Keratinocyte (primary cell): ENCODE measurements around the gene RTEL1. TPM values are rescaled to one million over a fixed set of nuclear protein-coding genes. Genes with fewer than 3 reads are reported as not detected.

ENCODE experiments used
- DNase-seq: peaks from one replicate; pipeline ENCODE4 v3.0.0-alpha.2; 2011; ENCODE audit warnings: low read depth, missing footprints, low spot score
- FAIRE-seq: peaks from 2 replicates; lab custom pipeline; 2011; peaks lifted over from hg19 to GRCh38; lab: Jason Lieb, UNC
- H2AFZ ChIP-seq: 2 replicates; pipeline ENCODE4 v1.6.0; 2012; ENCODE audit warnings: low read length, control low read depth, inconsistent platforms; ENCODE audit not compliant: control insufficient read depth
- H3K27ac ChIP-seq: 2 replicates; pipeline ENCODE4 v1.5.1; 2011; ENCODE audit warnings: low read length; ENCODE audit not compliant: control insufficient read depth, insufficient read depth
- H3K27me3 ChIP-seq: 3 replicates; pipeline ENCODE4 v1.6.0; 2011; ENCODE audit warnings: low read length; ENCODE audit not compliant: control insufficient read depth, insufficient read depth; ENCODE audit errors: extremely low read depth
- H3K36me3 ChIP-seq, 2 experiments: 2 replicates in 1 of 2; 3 replicates in 1 of 2; pipeline ENCODE4 v1.5.1; 2011; ENCODE audit warnings: low read length in 2 of 2, mild to moderate bottlenecking in 1 of 2; ENCODE audit not compliant: control insufficient read depth in 2 of 2, insufficient read depth in 2 of 2; ENCODE audit errors: extremely low read depth in 1 of 2
- H3K4me1 ChIP-seq: 3 replicates; pipeline ENCODE4 v1.5.1; 2011; ENCODE audit warnings: low read length; ENCODE audit not compliant: control insufficient read depth, insufficient read depth; ENCODE audit errors: extremely low read depth
- H3K4me2 ChIP-seq: 3 replicates; pipeline ENCODE4 v1.6.0; 2011; ENCODE audit warnings: low read depth, low read length; ENCODE audit not compliant: control insufficient read depth, insufficient read depth; ENCODE audit errors: extremely low read depth
- H3K4me3 ChIP-seq, 3 experiments: fragments of 200-600 bp in 1 of 3; sonication (generic) in 1 of 3; 2 replicates in 2 of 3; 3 replicates in 1 of 3; pipeline ENCODE4 v1.5.1; 2011 to 2016; ENCODE audit warnings: low read length in 3 of 3, mild to moderate bottlenecking in 3 of 3, control low read depth in 2 of 3, inconsistent platforms in 1 of 3, low read depth in 1 of 3, mixed read lengths in 1 of 3, mixed run types in 1 of 3, moderate library complexity in 1 of 3; ENCODE audit not compliant: control insufficient read depth in 2 of 3, insufficient read depth in 2 of 3; ENCODE audit errors: extremely low read depth in 1 of 3
- H3K79me2 ChIP-seq: 2 replicates; pipeline ENCODE4 v1.6.0; 2012; ENCODE audit warnings: low read length; ENCODE audit not compliant: control insufficient read depth, insufficient read depth
- H3K9ac ChIP-seq: 3 replicates; pipeline ENCODE4 v1.6.0; 2011; ENCODE audit warnings: low read length; ENCODE audit not compliant: control insufficient read depth, insufficient read depth; ENCODE audit errors: extremely low read depth
- H3K9me1 ChIP-seq: 3 replicates; pipeline ENCODE4 v1.6.0; 2011; ENCODE audit warnings: low read length; ENCODE audit not compliant: control insufficient read depth, insufficient read depth; ENCODE audit errors: extremely low read depth
- H3K9me3 ChIP-seq: 2 replicates; pipeline ENCODE4 v1.5.1; 2012; ENCODE audit warnings: low read depth, low read length; ENCODE audit not compliant: control insufficient read depth
- H4K20me1 ChIP-seq: 3 replicates; pipeline ENCODE4 v1.6.0; 2011; ENCODE audit warnings: low read length; ENCODE audit not compliant: control insufficient read depth, insufficient read depth; ENCODE audit errors: extremely low read depth
- CTCF ChIP-seq, 3 experiments: IDR thresholded peaks in 1 of 3; conservative IDR thresholded peaks in 1 of 3; optimal IDR thresholded peaks in 1 of 3; 2 replicates in 2 of 3; 3 replicates in 1 of 3; pipeline versions ENCODE3 to v1.5.1; 2011; ENCODE audit warnings: low read length in 3 of 3, mild to moderate bottlenecking in 3 of 3, moderate library complexity in 2 of 3, control low read depth in 1 of 3, inconsistent platforms in 1 of 3; ENCODE audit not compliant: insufficient read depth in 2 of 3; ENCODE audit errors: extremely low read depth in 1 of 3
- EZH2 ChIP-seq: IDR thresholded peaks from one replicate; pipeline ENCODE4 v1.6.1; 2012; ENCODE audit warnings: inconsistent platforms, mild to moderate bottlenecking, low read length, moderate library complexity
- dilution Hi-C: fragments of 300-500 bp; cut with MboI; formaldehyde crosslinking; loops from one replicate; pipeline ENCODE4 v1.7.0; 2020; ENCODE audit warnings: low sequenced_read_pairs; ENCODE audit not compliant: extremely low pct_ligation_motif_present
- polyA plus RNA-seq, 5 experiments: library from polyadenylated mRNA; depleted of rRNA in 3 of 5; stranded (reverse) in 3 of 5; stranded (forward) in 1 of 5; unstranded in 1 of 5; fragments of >200 nt; gene quantifications; 1 replicate in 1 of 5; 2 replicates in 3 of 5; 3 replicates in 1 of 5; pipeline versions ENCODE4 v1.2.1 to v1.2.3, GENCODE V29; 2011 to 2012; ENCODE audit warnings: missing spikeins in 2 of 5, low read depth in 1 of 5, low replicate concordance in 1 of 5

RTEL1 gene
- polyA plus RNA-seq, 1 donor (not counting 4 experiments of a cell fraction or from before 2014, with no cell fraction given): 12.4 TPM

- Histone ChIP-seq H3K9me1 (no peaks in the 10 kb centered on the region), H2AFZ (no peak overlapping the region), H3K79me2 (peaks cover 28% of the 10 kb centered on the region), H3K36me3 (peaks cover 18 to 24% of the 10 kb centered on the region in 2 experiments), H3K9me3 (no peaks in the 10 kb centered on the region), H3K4me1 (peaks cover 14% of the 10 kb centered on the region), H4K20me1 (no peaks in the 10 kb centered on the region), H3K27me3 (no peaks in the 10 kb centered on the region), H3K4me3 (no peak overlapping the region), H3K4me2 (no peak overlapping the region), H3K27ac (no peak overlapping the region), H3K9ac (no peak overlapping the region)
- no peak for TF ChIP-seq CTCF (optimal IDR thresholded peaks at IDR 0.05 in 1 of 3, IDR thresholded peaks at IDR 0.05 in 1 of 3, conservative IDR thresholded peaks at IDR 0.05 in 1 of 3; ENCODE audit: extremely low read depth in 1 of 3, insufficient read depth in 2 of 3, low read length in 3 of 3)
- TF ChIP-seq EZH2: no peak
- dilution Hi-C loops: no loop called here
- no peak for DNase-seq
- no peak for FAIRE-seq
These were observed 3.0 kb downstream of the RTEL1 start for GRCh38 chr20:63661108-63661507.

- no peaks in the 10 kb centered on the region for H3K9me1 ChIP-seq
- H3K4me3 ChIP-seq: no peak overlapping the region
- peaks cover 12% of the 10 kb centered on the region for H3K4me1 ChIP-seq
- H3K27ac ChIP-seq: no peak overlapping the region
- peaks cover 22 to 28% of the 10 kb centered on the region in 2 experiments for H3K36me3 ChIP-seq
- H3K9ac ChIP-seq: no peak overlapping the region
- no peaks in the 10 kb centered on the region for H3K9me3 ChIP-seq
- H3K4me2 ChIP-seq: no peak overlapping the region
- H3K27me3 ChIP-seq: no peaks in the 10 kb centered on the region
- H4K20me1 ChIP-seq: no peaks in the 10 kb centered on the region
- TF ChIP-seq EZH2: no peak
- TF ChIP-seq CTCF (optimal IDR thresholded peaks at IDR 0.05 in 1 of 3, IDR thresholded peaks at IDR 0.05 in 1 of 3, conservative IDR thresholded peaks at IDR 0.05 in 1 of 3; ENCODE audit: extremely low read depth in 1 of 3, insufficient read depth in 2 of 3, low read length in 3 of 3): no peak
- no peak overlapping the region for H2AFZ ChIP-seq
- dilution Hi-C loops: no loop called here
- no peak for DNase-seq
- H3K79me2 ChIP-seq: peaks cover 28% of the 10 kb centered on the region
- FAIRE-seq: no peak
These were observed 4.1 kb downstream of the RTEL1 start for GRCh38 chr20:63661959-63662812.
